Subcutaneous abdominal adipose tissue (tissue), 5 donors: ENCODE results near the gene BBS4.
"Not testable (repeated sequence)": the region's sequence is repeated elsewhere in the genome, so short reads cannot be mapped to it uniquely, and the experiment has no call there.

ENCODE experiments used
- H3K27ac ChIP-seq: one replicate; pipeline ENCODE4 v1.7.0; 2013; ENCODE audit warnings: low read depth, mild to moderate bottlenecking, inconsistent platforms, low read length, moderate library complexity
- H3K27me3 ChIP-seq, 5 donors: one replicate each; pipeline ENCODE4 v1.7.0; 2013; ENCODE audit warnings: low read length in 5 of 5, inconsistent platforms in 1 of 5; ENCODE audit not compliant: control insufficient read depth in 5 of 5, insufficient read depth in 4 of 5
- H3K36me3 ChIP-seq, 5 donors: one replicate each; pipeline ENCODE4 v1.7.0; 2013; ENCODE audit warnings: low read length in 5 of 5; ENCODE audit not compliant: control insufficient read depth in 5 of 5, insufficient read depth in 5 of 5
- H3K4me1 ChIP-seq, 5 donors: one replicate each; pipeline ENCODE4 v1.7.0; 2013; ENCODE audit warnings: low read length in 5 of 5, mild to moderate bottlenecking in 3 of 5, moderate library complexity in 1 of 5; ENCODE audit not compliant: control insufficient read depth in 5 of 5, insufficient read depth in 5 of 5
- H3K4me3 ChIP-seq, 5 donors: one replicate each; pipeline ENCODE4 v1.7.0; 2013; ENCODE audit warnings: low read length in 5 of 5, low read depth in 1 of 5
- H3K9ac ChIP-seq, 5 donors: one replicate each; pipeline ENCODE4 v1.7.0; 2013; ENCODE audit warnings: low read length in 5 of 5, mild to moderate bottlenecking in 4 of 5, moderate library complexity in 3 of 5
- H3K9me3 ChIP-seq, 5 donors: one replicate each; pipeline ENCODE4 v1.7.0; 2013; ENCODE audit warnings: low read length in 5 of 5; ENCODE audit not compliant: control insufficient read depth in 5 of 5
- donor health status: healthy.
- donor health status: healthy.
- donor health status: healthy.
- donor health status: healthy.
- donor health status: healthy.

The BBS4 gene

GRCh38 chr15:72698938-72699337 is 12.9 kb downstream of the BBS4 start:
- H3K27ac ChIP-seq, result no peak overlapping the region
- no peaks in the 10 kb centered on the region for H3K27me3 ChIP-seq
- H3K4me1 ChIP-seq, result no peaks in the 10 kb centered on the region
- H3K4me3 ChIP-seq, result no peak overlapping the region
- H3K9me3 ChIP-seq, result no peaks in the 10 kb centered on the region
- H3K9ac ChIP-seq, result no peak overlapping the region
- H3K36me3 ChIP-seq, result peaks cover 0 to 4% (median 0%) of the 10 kb centered on the region in 5 donors

GRCh38 chr15:72700076-72700475 is 14.1 kb downstream of the BBS4 start:
- Histone ChIP-seq H3K27ac (no peak overlapping the region), H3K9ac (no peak overlapping the region), H3K36me3 (peaks cover 0 to 4% (median 0%) of the 10 kb centered on the region in 5 donors), H3K4me3 (no peak overlapping the region), H3K4me1 (no peaks in the 10 kb centered on the region), H3K27me3 (no peaks in the 10 kb centered on the region), H3K9me3 (no peaks in the 10 kb centered on the region)

DNA sequence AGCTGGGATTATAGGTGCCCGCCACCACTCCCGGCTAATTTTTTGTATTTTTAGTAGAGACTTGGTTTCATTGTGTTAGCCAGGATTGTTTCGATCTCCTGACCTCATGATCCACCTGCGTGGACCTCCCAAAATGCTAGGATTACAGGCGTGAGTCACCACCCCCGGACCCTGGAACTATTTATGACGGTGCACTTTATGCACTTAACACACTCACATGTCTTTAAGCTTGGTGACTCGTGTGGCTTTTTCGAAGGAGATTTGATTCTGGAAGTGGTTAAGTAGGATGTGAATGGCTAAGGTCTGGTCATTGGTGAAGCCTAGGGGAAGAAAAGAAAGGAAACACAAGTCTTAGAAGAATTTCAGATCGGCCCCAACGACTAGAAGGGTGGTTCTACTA is 20.3 kb downstream of the BBS4 start:
- H3K4me1 ChIP-seq, result peaks cover 0 to 3% (median 0%) of the 10 kb centered on the region in 5 donors
- H3K36me3 ChIP-seq, result peaks cover 0 to 4% (median 2%) of the 10 kb centered on the region in 5 donors
- H3K27me3 ChIP-seq, result no peaks in the 10 kb centered on the region
- H3K27ac ChIP-seq, result no peak overlapping the region
- H3K4me3 ChIP-seq, result no peak overlapping the region
- no peak overlapping the region for H3K9ac ChIP-seq
- no peaks in the 10 kb centered on the region for H3K9me3 ChIP-seq

GRCh38 chr15:72708551-72709303 is 22.7 kb downstream of the BBS4 start:
- not testable (repeated sequence) for H3K4me1 ChIP-seq

DNA sequence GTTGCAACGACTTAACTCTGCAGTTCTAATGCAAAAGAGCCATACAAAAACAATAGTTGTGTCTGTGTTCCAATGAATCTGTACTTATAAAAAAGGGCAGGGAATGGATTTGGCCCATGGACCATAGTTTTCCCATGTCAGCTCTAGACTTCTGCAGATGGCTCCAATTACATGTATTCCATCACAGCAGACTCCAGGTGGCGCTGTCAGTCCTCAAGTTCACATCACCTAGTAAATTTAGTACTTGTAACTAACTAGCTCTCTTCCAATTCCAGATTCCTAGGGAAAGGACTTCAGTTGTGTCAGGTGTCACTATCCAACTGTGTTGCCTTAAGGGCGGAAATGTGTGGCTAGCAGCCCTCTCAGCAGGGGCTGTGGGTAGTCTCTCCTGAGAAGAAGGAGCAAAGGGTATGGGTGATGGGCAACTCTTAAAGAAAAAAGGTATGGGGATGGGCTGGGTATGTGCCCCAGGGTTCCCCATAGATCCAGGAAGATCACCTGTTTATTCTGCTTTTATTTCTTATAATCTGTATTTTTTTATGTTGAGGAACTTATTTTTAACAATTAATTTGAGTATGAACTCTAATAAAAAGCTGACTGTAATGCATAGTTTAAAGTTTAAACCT is 36.2 kb downstream of the BBS4 start:
- H3K36me3 ChIP-seq, result peaks cover 10 to 23% (median 16%) of the 10 kb centered on the region in 5 donors
- no peaks in the 10 kb centered on the region for H3K4me1 ChIP-seq
- H3K9ac ChIP-seq, result no peak overlapping the region
- no peak overlapping the region for H3K4me3 ChIP-seq
- no peaks in the 10 kb centered on the region for H3K27me3 ChIP-seq
- no peaks in the 10 kb centered on the region for H3K9me3 ChIP-seq
- no peak overlapping the region for H3K27ac ChIP-seq

More at GRCh38 chr15:72708551-72709303, 22.7 kb downstream of the BBS4 start:
- not testable (repeated sequence) for H3K27ac ChIP-seq, H3K27me3 ChIP-seq, H3K9ac ChIP-seq, H3K4me3 ChIP-seq, H3K9me3 ChIP-seq
- peaks cover 11 to 20% (median 13%) of the 10 kb centered on the region in 5 donors for H3K36me3 ChIP-seq

DNA sequence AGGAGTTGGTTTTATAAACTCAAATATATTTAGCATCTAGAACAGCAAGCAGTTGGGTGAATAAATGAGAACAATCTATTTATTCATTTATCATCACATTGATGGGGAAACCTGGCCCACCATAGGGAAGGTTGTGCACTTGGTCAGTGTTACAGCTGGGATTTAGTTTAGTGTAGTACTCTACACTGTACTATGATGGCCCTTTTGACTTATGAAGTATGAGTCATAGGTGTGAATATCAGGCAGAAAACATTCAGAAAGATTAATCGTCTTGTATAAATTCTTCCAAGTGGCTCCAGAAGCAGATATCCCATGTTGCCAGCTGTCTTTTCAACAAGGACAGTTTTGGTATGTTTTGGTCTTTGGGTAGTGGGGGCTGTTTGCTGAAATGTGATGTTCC is 38.0 kb downstream of the BBS4 start:
- Histone ChIP-seq H3K9ac (no peak overlapping the region), H3K27ac (no peak overlapping the region), H3K27me3 (no peaks in the 10 kb centered on the region), H3K4me1 (no peaks in the 10 kb centered on the region), H3K4me3 (no peak overlapping the region), H3K36me3 (peaks cover 7 to 22% (median 15%) of the 10 kb centered on the region in 5 donors), H3K9me3 (no peaks in the 10 kb centered on the region)

GRCh38 chr15:72725446-72725845 is 39.4 kb downstream of the BBS4 start:
- Histone ChIP-seq H3K4me1 (no peaks in the 10 kb centered on the region), H3K36me3 (peaks cover 7 to 22% (median 15%) of the 10 kb centered on the region in 5 donors), H3K27ac (no peak overlapping the region), H3K27me3 (no peaks in the 10 kb centered on the region), H3K9me3 (no peaks in the 10 kb centered on the region), H3K9ac (no peak overlapping the region), H3K4me3 (no peak overlapping the region)

DNA sequence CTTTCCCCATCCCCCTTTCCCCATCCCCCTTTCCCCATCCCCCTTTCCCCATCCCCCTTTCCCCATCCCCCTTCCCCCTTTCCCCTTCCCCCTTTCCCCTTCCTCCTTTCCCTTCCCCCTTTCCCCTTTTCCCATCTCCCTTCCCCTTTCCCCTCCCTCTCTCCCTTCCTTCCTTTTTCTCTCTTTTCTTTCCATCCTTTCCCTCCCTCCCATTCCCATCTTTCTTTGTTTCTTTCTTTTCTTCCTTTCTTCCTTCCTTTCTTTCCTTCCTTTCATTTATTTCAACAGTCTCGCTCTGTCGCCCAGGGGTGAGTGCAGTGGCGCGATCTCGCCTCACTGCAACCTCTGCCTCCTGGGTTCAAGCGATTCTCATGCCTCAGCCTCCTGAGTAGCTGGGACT is 39.8 kb downstream of the BBS4 start:
- H3K4me3 ChIP-seq, H3K4me1 ChIP-seq, H3K9ac ChIP-seq, H3K27me3 ChIP-seq, H3K27ac ChIP-seq, H3K9me3 ChIP-seq: not testable (repeated sequence)
- H3K36me3 ChIP-seq, result peaks cover 10 to 22% (median 15%) of the 10 kb centered on the region in 5 donors

DNA sequence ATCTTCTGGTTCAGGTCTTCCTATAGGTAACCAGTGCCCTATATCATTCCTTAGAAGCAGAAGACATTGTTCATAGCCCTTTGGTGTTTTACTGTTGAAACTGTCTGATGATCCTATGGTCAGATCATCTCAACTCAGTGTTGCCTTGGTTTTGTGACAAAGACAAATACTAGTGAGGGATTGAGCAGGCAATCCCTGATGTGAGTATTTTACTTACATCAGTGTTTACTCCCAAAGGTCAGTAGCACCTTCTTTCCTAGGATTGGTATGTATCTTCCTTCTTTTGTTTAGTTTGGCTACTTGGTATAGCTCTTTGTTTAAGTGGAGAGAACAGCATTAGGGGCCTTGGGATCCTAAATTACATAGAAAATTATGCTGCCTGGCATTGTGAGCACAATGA is 41.1 kb downstream of the BBS4 start:
- Histone ChIP-seq H3K4me1 (no peaks in the 10 kb centered on the region), H3K4me3 (no peak overlapping the region), H3K9me3 (no peaks in the 10 kb centered on the region), H3K27ac (no peak overlapping the region), H3K27me3 (no peaks in the 10 kb centered on the region), H3K36me3 (peaks cover 17 to 29% (median 27%) of the 10 kb centered on the region in 5 donors), H3K9ac (no peak overlapping the region)

- H3K27ac ChIP-seq, H3K9me3 ChIP-seq, H3K4me3 ChIP-seq, H3K9ac ChIP-seq, H3K4me1 ChIP-seq, H3K27me3 ChIP-seq: not testable (repeated sequence)
- H3K36me3 ChIP-seq, result peaks cover 17 to 38% (median 30%) of the 10 kb centered on the region in 5 donors
Observed at GRCh38 chr15:72728249-72728648, 42.2 kb downstream of the BBS4 start.
